Sciatic nerve (tissue), 2 donors: ENCODE measurements around the gene TSSC4. TPM values are rescaled to one million over a fixed set of nuclear protein-coding genes. Genes with fewer than 3 reads are reported as not detected.

Experiments used
- ATAC-seq: fragments of 200-7000 bp; cut with Tn5 transposase; one replicate; pipeline ENCODE4 v1.9.1; 2020; ENCODE audit warnings: mild to moderate bottlenecking, moderate library complexity
- DNase-seq: peaks from one replicate; pipeline ENCODE4 v3.0.0-alpha.2; 2020; ENCODE audit warnings: low spot score
- intact Hi-C: fragments of 100-400 bp; cut with DNase I; formaldehyde crosslinking; loops from one replicate; pipeline ENCODE4 v1.14.2; 2022
- total RNA-seq: library from RNA; stranded (reverse); fragmentation: NEBNext Ultra II Directional; extraction: Animal tissue kit (Norgen Biotek cat#: 25700); gene quantifications from one replicate; pipeline ENCODE4 v1.2.1, GENCODE V29; 2021
- donor health status: DM: no; HTN: no; CAD: no.
- donor health status: DM: no; HTN: no; CAD: no.

TSSC4 gene
- total RNA-seq, 1 donor from 2014 or later, result 41.0 TPM

- no peak for DNase-seq
- ATAC-seq, result no peak
- intact Hi-C loops, result no loop called here
These were observed 9.3 kb downstream of the TSSC4 start for GRCh38 chr11:2409611-2410468.

GRCh38 chr11:2410616-2411015, 10.1 kb downstream of the TSSC4 start:
- ATAC-seq (no peak), DNase-seq (no peak)
- intact Hi-C loops, result no loop called here

DNA sequence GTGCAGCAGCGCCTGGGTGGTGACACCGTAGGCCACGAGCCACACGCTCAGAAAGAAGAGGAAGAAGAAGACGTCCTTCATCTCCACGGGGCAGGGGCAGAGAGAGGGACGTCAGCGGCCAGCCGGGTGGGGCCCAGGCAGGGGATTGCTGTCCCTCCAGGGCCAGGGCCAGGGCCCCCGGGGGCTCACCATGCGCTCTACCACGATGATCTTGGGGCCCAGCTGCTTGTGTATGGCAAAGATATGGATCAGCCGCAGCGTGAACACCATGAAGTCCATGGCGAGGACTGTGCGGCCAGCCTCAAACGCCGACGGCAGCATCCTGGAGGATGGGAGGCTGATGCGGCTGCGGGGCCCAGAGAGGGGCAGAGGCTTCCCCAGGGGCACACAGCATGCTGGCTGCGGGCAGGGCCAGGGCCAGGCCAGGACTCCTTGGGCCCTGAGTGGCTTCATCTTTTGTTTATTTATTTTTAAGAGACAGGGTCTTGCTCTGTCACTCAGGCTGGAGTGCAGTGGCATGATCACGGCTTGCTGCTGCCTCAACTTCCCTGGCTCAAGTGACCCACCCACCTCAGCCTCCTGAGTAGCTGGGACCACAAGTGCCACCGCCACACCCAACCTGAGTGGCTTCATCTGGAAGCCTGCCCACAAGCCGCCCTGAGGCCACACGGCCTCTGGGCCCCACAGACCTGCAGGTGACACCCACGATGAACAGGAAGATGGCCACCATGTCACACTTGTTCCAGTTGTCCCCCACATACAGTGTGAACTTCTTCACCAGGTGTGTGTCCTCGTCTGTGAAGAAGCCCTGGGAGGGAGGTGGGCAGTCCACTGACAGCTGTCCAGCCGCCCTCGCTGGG, 11.1 kb downstream of the TSSC4 start:
- intact Hi-C loops, result no loop called here
- DNase-seq, result no peak
- ATAC-seq, result no peak

GRCh38 chr11:2412323-2412722, 11.8 kb downstream of the TSSC4 start:
- ATAC-seq (no peak), DNase-seq (no peak)
- intact Hi-C loops, result no loop called here

- intact Hi-C loops, result no loop called here
- ATAC-seq (no peak), DNase-seq (no peak)
These were observed 13.4 kb downstream of the TSSC4 start for GRCh38 chr11:2413742-2414579.

- ATAC-seq (no peak), DNase-seq (no peak)
- intact Hi-C loops, result no loop called here
These were observed 14.1 kb downstream of the TSSC4 start for GRCh38 chr11:2414616-2415015.

GRCh38 chr11:2415171-2415570, 14.6 kb downstream of the TSSC4 start:
- intact Hi-C loops, result no loop called here
- DNase-seq, result no peak
- no peak for ATAC-seq

DNA sequence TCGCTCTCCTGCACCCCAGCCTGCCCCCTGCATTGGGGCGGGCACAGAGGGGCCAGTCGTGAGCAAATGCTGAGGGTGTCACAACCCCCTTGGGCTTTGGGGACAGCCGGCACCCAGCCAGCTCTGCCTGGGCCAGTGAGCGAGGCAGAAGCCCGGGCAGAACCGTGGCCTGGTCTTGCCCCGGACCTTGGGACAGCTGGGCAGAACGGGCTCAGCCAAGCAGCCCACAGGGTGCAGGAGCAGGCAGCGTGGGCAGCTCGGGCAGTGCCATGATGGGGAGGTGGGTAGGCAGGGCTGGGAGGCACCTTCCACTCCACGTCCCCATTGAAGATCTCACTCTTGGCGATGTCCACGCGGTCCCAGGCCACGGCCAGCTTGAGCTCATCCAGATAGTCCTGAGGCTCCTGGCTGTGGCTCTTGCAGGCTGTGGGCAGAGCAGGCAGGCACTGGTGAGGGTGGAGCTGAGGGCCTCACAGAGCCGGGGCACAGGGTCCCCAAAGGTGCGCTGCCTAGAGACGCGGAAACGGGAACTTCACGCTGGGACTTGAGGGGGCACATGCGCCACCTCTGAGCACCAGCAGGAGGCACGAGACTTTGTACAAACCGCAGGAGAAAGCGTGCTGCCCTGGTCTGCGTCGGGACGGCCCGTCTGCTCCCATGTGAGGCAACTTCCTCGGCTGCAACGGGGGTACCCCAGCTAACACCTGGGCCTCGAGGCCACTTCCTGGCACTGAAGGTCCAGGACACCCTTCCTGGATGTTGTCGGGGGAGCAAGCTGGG, 15.2 kb downstream of the TSSC4 start:
- ATAC-seq, result no peak
- intact Hi-C loops, result no loop called here
- DNase-seq, result no peak

GRCh38 chr11:2416765-2417164, 16.2 kb downstream of the TSSC4 start:
- intact Hi-C loops, result no loop called here
- ATAC-seq, result no peak
- no peak for DNase-seq

GRCh38 chr11:2417856-2418692, 17.5 kb downstream of the TSSC4 start:
- DNase-seq (no peak), ATAC-seq (no peak)
- intact Hi-C loops, result no loop called here

DNA sequence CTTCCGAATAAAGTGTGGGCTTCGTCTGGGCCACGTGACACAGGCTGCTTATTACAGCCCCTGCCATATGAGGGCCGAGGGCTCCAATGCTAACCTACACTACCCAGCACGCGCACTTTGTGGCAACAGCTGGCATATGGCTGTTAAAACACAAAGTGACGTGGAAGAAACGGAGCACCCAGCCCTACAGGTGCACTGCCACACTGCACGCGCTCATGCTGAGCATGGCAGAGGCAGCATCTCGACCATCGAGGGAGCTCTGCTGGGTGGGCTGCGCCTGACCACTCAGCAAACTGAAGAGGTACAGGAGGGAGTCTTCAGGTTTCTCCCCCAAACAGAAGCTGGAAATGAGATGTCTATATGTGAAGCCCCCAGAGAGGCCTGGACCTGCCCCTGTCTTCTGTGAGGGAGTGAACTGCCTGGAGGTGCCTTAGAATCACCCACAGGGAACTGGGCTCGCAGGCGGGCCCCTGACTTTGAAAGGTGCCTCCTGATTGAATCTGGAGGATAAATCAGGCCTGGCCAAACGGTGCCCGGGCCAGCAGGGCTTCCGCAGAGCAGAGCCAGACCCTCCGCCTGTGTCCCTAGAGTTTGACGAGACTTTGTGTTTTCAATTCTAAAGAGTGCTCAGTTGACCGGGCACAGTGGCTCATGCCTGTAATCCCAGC, 18.3 kb downstream of the TSSC4 start:
- DNase-seq (no peak), ATAC-seq (no peak)
- intact Hi-C loops, result no loop called here

DNA sequence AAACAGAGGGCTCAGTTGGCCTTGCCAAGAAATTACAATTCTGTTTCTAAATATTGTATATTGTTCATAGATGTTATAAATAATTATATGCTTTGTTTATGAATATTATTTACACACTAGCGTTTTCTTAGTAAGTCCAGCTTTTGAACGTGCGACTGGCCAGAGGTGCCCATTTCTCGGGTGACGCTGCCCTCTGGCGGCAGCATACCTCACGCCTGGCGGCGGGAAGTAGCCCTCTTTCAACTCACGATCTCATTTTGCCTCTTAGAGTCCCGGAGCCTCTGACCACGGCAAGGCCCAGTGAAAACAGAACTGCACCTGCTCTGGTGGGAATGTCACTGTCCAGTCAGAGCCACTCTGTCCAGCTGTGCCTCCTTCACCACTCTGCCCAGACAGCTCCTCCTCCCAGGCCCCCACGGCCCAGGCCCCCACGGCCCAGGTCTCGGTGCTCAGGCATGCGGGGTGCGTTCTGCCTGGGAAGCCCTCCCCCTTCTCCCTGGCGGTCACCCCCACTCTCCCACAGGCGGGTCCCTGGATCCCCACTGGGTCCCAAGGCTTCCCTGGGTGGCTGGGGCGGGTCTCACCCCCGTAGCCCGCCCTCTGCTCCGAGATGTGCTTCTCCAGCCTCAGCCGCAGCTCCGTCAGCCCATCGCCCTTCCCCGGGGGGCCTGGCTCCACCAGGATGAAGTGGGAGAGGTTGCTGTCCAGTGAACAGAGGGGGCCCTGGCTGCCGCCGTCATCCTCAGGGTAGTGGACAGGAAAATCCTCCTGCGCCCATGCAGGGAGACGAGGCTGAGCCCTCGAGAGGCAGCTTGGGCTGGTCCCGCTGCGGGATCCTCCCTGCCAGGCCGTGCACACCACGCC, 19.3 kb downstream of the TSSC4 start:
- ATAC-seq (peak; percentile 86), DNase-seq (peak; percentile 90)
- intact Hi-C loops, result loop anchor here (2.0 to 5.0 kb wide), 2 partner anchors 115 to 223 kb away; no protein-coding TSS in a partner anchor

DNA sequence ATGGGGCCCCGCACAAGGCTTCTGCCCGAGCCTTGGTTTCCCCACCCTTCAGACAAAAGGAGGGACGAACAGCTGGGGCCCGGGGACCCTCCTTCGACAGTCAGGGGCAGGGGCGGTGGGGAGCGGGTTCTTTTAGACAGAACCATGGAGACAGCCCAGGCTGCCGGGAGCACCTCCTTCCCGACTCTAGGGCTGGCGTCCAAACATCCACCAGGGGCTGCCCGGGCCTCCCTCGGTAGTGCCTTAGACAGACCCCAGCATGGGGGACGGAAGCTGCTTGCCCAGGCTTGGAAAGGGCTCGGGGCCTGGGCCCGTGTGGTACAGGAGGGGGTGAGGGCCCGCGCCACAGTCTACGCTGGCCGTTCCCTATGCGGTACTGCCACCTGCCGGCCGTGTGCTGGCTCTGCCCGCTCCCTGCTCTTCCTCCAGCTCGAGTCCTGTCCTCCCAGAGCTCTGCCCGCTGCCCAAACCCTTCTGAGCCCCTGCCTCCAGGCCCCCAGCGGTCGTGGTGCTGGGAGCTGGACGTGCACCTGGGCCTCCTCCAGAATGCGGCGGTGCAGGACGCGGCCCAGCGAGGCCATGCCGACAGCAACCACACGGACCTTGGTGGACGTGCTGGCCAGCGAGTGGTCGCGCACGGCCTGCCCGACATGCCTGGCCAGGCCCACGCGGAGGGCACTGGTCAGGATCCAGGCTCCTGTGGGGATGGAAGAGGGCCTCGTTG, 20.1 kb downstream of the TSSC4 start:
- ATAC-seq (peak; percentile 96), DNase-seq (peak; percentile 87)
- intact Hi-C loops, result loop anchor here (2.0 to 5.0 kb wide), 2 partner anchors 116 to 223 kb away; no protein-coding TSS in a partner anchor

DNA sequence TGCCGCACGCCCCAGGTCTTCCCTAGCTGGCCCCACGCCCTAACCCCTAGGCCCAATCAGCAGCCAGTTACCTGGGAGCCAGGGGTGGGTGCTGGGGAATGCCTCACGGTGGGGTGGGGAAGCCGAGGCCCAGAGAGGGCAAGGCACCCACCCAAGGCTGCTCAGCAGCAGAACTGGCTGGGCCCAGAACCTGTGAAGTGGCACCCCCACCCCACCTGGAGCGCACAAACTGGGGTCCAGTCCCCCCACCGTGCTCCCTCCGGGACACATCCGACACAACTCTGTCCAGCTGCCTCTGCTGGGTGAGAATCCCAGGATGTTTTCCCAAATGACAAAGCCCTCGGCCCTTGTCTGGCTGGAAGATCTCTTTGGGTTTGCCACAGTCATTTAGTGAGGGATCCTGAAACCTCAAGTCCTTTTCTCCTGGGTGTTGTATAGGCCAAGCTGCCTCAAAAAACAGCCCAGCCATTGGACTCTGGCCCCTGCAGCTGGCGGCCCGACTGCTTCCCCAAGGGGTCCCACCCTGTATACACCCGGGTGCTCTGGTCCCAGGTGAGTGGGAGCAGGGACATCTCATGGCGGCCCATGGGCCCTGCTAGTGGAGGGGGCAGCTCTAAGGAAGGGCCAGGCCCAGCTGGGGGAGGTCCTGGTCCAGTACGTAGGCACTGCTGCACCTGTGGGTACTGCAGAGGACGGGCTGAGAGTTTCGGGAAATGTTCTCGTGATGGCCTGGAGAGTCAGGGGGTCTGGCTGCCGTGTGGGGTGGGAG, 20.9 kb downstream of the TSSC4 start:
- intact Hi-C loops, result loop anchor here (2.0 to 5.0 kb wide), 2 partner anchors 117 to 224 kb away; no protein-coding TSS in a partner anchor
- DNase-seq (no peak), ATAC-seq (no peak)

- ATAC-seq (no peak), DNase-seq (no peak)
- intact Hi-C loops, result loop anchor here (2.0 to 5.0 kb wide), 2 partner anchors 117 to 225 kb away; no protein-coding TSS in a partner anchor
These were observed 21.4 kb downstream of the TSSC4 start for GRCh38 chr11:2421996-2422395.
